ENCODE measurements around the gene KRTDAP. TPM values are rescaled to one million over a fixed set of nuclear protein-coding genes. Genes with fewer than 3 reads are reported as not detected.

KRTDAP gene
- total and polyA plus RNA-seq, 10 of the 15 experiments (the other 5 are each of a cell fraction or from before 2014, with no cell fraction given) = 0.23 TPM; not detected in 9

GRCh38 chr19:35517342-35517741 is 27.1 kb upstream of the KRTDAP start (continued):
- no peak for TF ChIP-seq PRDM15 (CRISPR knock-in tag; IDR thresholded peaks at IDR 0.05)
- TF ChIP-seq JUND (IDR thresholded peaks at IDR 0.05; ENCODE audit: low read depth, low read length) = no peak
- TF ChIP-seq BHLHE40 (IDR thresholded peaks at IDR 0.05; ENCODE audit: borderline replicate concordance in 1 of 2, low read depth in 2 of 2, low read length in 1 of 2) = no peak

GRCh38 chr19:35516310-35516709 is 26.0 kb upstream of the KRTDAP start:
- H3K4me3 ChIP-seq = no peak overlapping the region
- RAD21 ChIA-PET (ENCODE audit: unreplicated experiment) = no interaction called here
- H3K4me1 ChIP-seq (ENCODE audit: control insufficient read depth, insufficient read depth, low read length) = no peaks in the 10 kb centered on the region
- DNase-seq (ENCODE audit: low read depth, low spot score) (no peak), FAIRE-seq (no peak), ATAC-seq (no peak)
- BruUV-seq (replicated peaks) = no TSS peak
- no peaks in the 10 kb centered on the region for H3K9me3 ChIP-seq (replicated peaks; ENCODE audit: control insufficient read depth, insufficient read depth, low read length)
- H3K27me3 ChIP-seq (replicated peaks in 1 of 2; ENCODE audit: control insufficient read depth in 2 of 2, insufficient read depth in 2 of 2, low read length in 1 of 2) = no peaks in the 10 kb centered on the region
- H4K20me1 ChIP-seq (ENCODE audit: control insufficient read depth, insufficient read depth) = no peaks in the 10 kb centered on the region
- SMC1A ChIA-PET (ENCODE audit: uncharacterized antibody, unreplicated experiment) = interaction anchor here (2.1 to 2.6 kb wide), 2 partner anchors 32 to 71 kb away, joined by 4 to 8 read pairs; no protein-coding TSS in a partner anchor
- H3K27ac ChIP-seq (ENCODE audit: control insufficient read depth, insufficient read depth) = no peak overlapping the region
- in situ Hi-C loops (cut with MboI) (no loop called here), intact Hi-C loops (cut with micrococcal nuclease; ENCODE audit: unreplicated experiment) (no loop called here)
- H3K4me2 ChIP-seq (ENCODE audit: control insufficient read depth, insufficient read depth) = no peak overlapping the region
- H3K36me3 ChIP-seq (ENCODE audit: control insufficient read depth in 2 of 2, insufficient read depth in 2 of 2, low read length in 1 of 2) = no peaks in the 10 kb centered on the region
- POLR2A ChIA-PET = interaction anchor here (0.6 kb wide), 1 partner anchor 404 kb away, joined by 3 read pairs; no protein-coding TSS in a partner anchor
- 31% methylated on average over 3 of the region's 3 CpGs for WGBS (ENCODE audit: insufficient coverage, insufficient replicate concordance, low lambda C conversion rate, missing lambda C conversion rate)
- no peak overlapping the region for H3K9ac ChIP-seq (ENCODE audit: control insufficient read depth, insufficient read depth, low read length)
- H2AFZ ChIP-seq (ENCODE audit: control insufficient read depth, low read depth, low read length) = no peak overlapping the region
- H3K79me2 ChIP-seq (ENCODE audit: control insufficient read depth, insufficient read depth, low read length) = no peaks in the 10 kb centered on the region
- CTCF ChIA-PET = interaction anchor here (2.2 to 3.6 kb wide), 2 partner anchors 11 to 31 kb away, joined by 12 to 19 read pairs; no protein-coding TSS in a partner anchor
- no peak for TF ChIP-seq MEF2B (IDR thresholded peaks at IDR 0.05; ENCODE audit: partially characterized antibody, poor library complexity, severe bottlenecking)
- no peak for TF ChIP-seq BCL11A (IDR thresholded peaks at IDR 0.05; ENCODE audit: low read depth, low read length)
- no peak for TF ChIP-seq IRF4 (IDR thresholded peaks at IDR 0.05; ENCODE audit: low read depth, low read length)
- TF ChIP-seq GATAD2B (conservative IDR thresholded peaks at IDR 0.05; ENCODE audit: low read depth) = no peak
- no peak for TF ChIP-seq JUNB (IDR thresholded peaks at IDR 0.05)
- TF ChIP-seq ZNF274 (IDR thresholded peaks at IDR 0.05; ENCODE audit: insufficient read depth, insufficient read length) = no peak
- TF ChIP-seq BACH1 (IDR thresholded peaks at IDR 0.05; ENCODE audit: borderline replicate concordance) = no peak
- TF ChIP-seq BCLAF1 (IDR thresholded peaks at IDR 0.05) = no peak
- TF ChIP-seq ZNF622 (IDR thresholded peaks at IDR 0.05) = no peak
- TF ChIP-seq HDAC2 (IDR thresholded peaks at IDR 0.05) = no peak
- TF ChIP-seq POU2F2 (IDR thresholded peaks at IDR 0.05; ENCODE audit: borderline replicate concordance, low read depth, low read length) = no peak
- TF ChIP-seq SIN3A (IDR thresholded peaks at IDR 0.05; ENCODE audit: low read depth, low read length) = no peak
- no peak for TF ChIP-seq NFYB (IDR thresholded peaks at IDR 0.05; ENCODE audit: insufficient read depth, low read depth, low read length)
- no peak for TF ChIP-seq MLLT1 (IDR thresholded peaks at IDR 0.05)

All from GM12878 (cell line).